H1 (cell line): ENCODE measurements around the gene TSHZ2. TPM values are rescaled to one million over a fixed set of nuclear protein-coding genes. Genes with fewer than 3 reads are reported as not detected.
A peak's percentile ranks its signal among the peaks of the same experiment; 100 is the strongest.

Experiments
- JUN ChIP-seq: IDR thresholded peaks from 2 replicates; pipeline ENCODE4 v1.6.1; 2011; ENCODE audit warnings: low read depth, mild to moderate bottlenecking, improper control_type of control experiment, low read length
- SP1 ChIP-seq: IDR thresholded peaks from 2 replicates; pipeline ENCODE4 v1.6.1; 2011; ENCODE audit warnings: low read depth, low read length
- polyA plus RNA-seq, 7 experiments: library from polyadenylated mRNA; depleted of rRNA in 3 of 7; stranded (reverse) in 5 of 7; unstranded in 2 of 7; fragments of >200 nt in 5 of 7; fragments of 200-250 nt in 2 of 7; gene quantifications; 1 replicate in 5 of 7; 2 replicates in 1 of 7; 4 replicates in 1 of 7; pipeline versions ENCODE4 v1.2.1 to v1.2.3, GENCODE V29; 2011 to 2013; ENCODE audit warnings: missing spikeins in 2 of 7, mixed read lengths in 2 of 7
- total RNA-seq: library from RNA; stranded (reverse); fragmentation: NEBNext Ultra II Directional; extraction: Animal tissue kit (Norgen Biotek cat#: 25700); gene quantifications from 2 replicates; pipeline ENCODE4 v1.2.1, GENCODE V29; 2021
- TF ChIP-seq, protein P1 (sequence below): IDR thresholded peaks from 2 replicates; pipeline ENCODE4 v1.6.1; 2012; ENCODE audit warnings: inconsistent platforms

TSHZ2 gene
- total and polyA plus RNA-seq, 2 of the 8 experiments (the other 6 are each of a cell fraction or from before 2014, with no cell fraction given): 0.14 to 0.30 TPM

DNA sequence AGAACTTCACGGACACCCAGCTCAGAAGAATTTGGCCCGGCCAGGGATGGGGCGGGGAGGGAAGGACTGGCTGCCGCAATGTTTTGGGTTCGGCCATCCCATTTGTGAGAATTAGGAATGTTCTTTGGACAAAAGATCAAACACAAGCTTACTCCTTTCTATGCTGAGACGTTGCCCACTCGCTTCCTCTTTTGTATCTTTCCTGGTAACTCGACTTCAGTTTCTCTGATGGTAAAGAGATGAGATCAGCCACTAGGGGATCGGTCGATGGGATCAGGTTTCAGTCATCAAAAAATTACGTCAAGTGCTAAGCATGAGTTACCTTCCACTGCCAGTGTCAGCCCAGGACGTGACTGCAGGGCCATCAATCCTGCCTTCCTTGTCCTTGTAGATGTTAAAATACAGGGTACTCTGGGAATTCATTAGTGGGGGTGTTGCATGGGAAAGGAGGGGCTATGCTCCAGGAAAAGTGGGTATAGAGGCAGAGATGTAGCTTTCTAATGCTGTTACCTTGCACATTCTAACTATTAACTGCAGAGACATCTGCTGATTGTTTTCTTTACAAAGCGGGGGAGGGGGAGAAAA, 190.2 kb downstream of the TSHZ2 start (continued):
- TF ChIP-seq, protein P1, sequence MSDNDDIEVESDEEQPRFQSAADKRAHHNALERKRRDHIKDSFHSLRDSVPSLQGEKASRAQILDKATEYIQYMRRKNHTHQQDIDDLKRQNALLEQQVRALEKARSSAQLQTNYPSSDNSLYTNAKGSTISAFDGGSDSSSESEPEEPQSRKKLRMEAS: 0 out of 2 replicates have a peak, but pooled peaks have one; percentile 11
- TF ChIP-seq JUN: 0 out of 2 replicates have a peak, but pooled peaks have one; percentile 53
- TF ChIP-seq SP1: 0 out of 2 replicates have a peak, but pooled peaks have one; percentile 17
